NCI-H2107 treated with DMSO at 0.1 percent for 48 hours (cell line): Measurements from ENCODE around the gene ITGA8.

Experiments
- DNase-seq: peaks from one replicate; lab custom pipeline; 2025; ENCODE audit not compliant: unreplicated experiment; lab: John Stamatoyannopoulos, UW

ITGA8 gene

DNA sequence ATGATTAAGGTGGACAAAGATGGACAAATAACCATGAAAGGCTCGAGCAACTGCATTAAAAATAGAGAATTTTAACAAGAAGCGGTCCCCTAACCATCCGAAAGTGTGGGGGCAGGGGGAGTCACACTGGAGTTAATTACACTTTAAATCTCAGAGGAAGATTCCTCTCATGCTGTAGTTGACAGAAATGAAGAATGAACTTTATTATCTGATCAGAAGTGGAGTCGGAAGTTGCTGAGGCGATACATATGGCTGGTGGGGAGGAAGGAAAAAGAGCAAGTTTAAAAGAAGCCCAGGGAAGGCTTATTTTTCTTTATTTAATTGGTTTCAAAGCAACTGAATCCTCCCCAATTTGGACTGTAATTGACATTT is 246.3 kb downstream of the ITGA8 start:
- no peak for DNase-seq

DNA sequence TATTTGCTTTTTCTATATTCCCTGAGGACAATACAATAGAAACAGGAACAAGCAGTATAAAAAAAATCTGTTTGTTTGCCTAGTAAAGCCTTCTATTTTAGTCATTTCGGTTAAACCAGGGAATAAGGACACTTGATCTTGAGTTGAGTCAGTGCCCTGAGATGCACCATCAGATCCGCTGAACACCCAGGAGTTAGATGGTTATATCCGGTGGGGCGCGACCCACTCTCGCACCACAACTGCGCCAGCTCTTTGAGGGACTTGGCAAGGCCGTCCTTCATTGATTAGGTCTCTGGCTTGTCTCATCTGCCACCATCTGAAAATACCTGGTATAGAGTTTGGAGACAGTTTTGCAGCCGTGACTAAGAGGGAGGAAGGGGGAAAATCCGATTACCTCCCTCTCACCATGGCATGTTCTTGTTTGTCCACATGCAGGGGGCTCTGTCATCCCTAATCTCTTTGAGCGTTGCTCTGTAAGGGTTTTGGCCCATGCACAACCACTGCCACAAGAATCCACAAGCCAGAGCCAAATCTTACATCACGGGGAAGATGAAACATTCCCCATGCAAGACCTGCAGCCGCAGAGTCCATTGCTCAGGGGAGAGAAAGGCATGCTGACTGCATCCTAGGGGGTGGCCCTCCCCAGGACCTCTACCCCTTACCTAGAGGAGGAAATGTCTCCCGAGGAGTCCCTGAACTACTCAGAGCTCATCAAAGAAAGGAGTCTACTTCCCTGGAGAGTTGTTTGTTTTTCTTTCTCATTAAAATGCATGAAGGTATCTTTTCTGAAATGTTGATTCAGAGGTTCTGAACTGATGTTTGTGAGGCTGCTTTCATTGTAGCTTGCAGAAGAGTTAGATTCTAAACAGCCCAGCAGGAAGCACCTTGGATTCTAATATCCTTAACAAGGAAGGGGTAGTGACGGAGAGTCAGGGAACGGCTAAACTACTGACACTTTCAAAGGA is 247.0 kb downstream of the ITGA8 start:
- no peak for DNase-seq

DNA sequence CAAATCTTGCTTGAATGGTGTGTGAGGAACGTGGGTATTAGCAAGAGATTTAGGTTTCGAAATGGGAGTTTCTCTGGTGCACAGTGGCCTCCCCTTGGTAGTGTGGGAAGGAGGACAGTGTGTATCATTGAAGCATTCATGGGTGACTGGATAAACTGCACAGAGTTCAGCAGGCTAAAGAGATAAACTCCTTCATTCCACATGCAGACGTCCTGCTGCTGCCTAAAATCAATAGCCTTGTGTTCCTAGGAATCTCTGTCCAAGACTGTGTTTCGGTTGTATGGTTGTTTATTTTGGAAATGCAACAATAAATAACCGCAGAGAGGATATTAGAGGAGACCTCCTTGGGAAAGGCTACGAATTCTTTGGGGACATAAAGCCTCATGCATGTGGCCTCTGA is 247.7 kb downstream of the ITGA8 start:
- no peak for DNase-seq

DNA sequence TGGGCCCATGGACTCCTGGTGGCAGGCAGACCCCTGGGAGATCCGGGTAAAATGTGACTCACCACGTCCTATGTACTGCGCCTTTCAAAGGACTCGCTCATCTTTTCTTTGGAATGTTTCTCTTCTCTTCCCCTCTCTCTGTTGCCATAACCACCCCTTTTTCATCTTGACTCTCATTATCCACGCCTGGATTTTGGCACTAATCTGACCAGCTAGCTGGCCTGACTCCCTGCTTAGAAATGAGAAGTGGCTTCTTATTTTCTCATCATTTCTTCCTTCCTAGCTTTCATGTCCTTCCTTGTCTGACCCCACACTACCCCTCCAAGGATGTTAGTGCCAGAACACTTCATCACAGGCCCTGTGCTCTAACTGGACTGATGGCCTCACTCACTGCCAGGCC is 250.6 kb downstream of the ITGA8 start:
- DNase-seq = no peak

DNA sequence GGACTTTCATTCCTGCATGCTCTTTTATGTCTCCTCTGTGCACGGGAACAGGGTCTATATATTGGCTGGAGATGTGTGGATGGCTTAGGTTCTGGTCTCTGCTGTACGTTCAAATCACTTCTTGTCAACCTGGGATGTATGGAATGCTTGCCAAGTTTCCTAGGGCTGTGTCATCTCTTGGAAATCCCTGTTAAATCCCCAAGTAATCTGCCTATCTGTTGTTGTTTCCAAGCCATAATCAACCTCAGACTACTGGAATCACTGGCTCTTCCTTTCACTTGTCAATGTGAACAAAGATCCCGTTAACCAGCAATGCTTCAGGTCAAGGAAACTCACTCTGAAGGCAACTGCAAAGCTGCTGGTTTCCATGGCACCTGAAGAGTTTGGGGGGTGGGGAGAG is 255.3 kb downstream of the ITGA8 start:
- no peak for DNase-seq
